ENCODE measurements around the gene TMEM138.
"Not testable (repeated sequence)": the region's sequence is repeated elsewhere in the genome, so short reads cannot be mapped to it uniquely, and the experiment has no call there.

The TMEM138 gene

GRCh38 chr11:61375761-61376108 lies 13.6 kb downstream of the TMEM138 start:
- TF ChIP-seq POLR2A (IDR thresholded peaks at IDR 0.05; ENCODE audit: extremely low read depth, insufficient read length) (no peak), MAX (IDR thresholded peaks at IDR 0.05; ENCODE audit: low read depth, low read length) (no peak), CTCF (IDR thresholded peaks at IDR 0.05; ENCODE audit: low read depth, low read length) (no peak), MYC (IDR thresholded peaks at IDR 0.05; ENCODE audit: low read depth, low read length) (no peak)
- no peak overlapping the region for H3K4me3 ChIP-seq (ENCODE audit: low read depth, low read length)
- DNase-seq (ENCODE audit: low read depth) = no peak

GRCh38 chr11:61377461-61378160 lies 15.4 kb downstream of the TMEM138 start:
- H3K4me3 ChIP-seq (ENCODE audit: low read depth, low read length) = no peak overlapping the region
- DNase-seq (ENCODE audit: low read depth) = no peak
- TF ChIP-seq CTCF (IDR thresholded peaks at IDR 0.05; ENCODE audit: low read depth, low read length) (no peak), MAX (IDR thresholded peaks at IDR 0.05; ENCODE audit: low read depth, low read length) (no peak), MYC (IDR thresholded peaks at IDR 0.05; ENCODE audit: low read depth, low read length) (no peak), POLR2A (IDR thresholded peaks at IDR 0.05; ENCODE audit: extremely low read depth, insufficient read length) (no peak)

- TF ChIP-seq MYC (IDR thresholded peaks at IDR 0.05; ENCODE audit: low read depth, low read length) (peak; percentile 45), CTCF (IDR thresholded peaks at IDR 0.05; ENCODE audit: low read depth, low read length) (no peak), MAX (IDR thresholded peaks at IDR 0.05; ENCODE audit: low read depth, low read length) (no peak), POLR2A (IDR thresholded peaks at IDR 0.05; ENCODE audit: extremely low read depth, insufficient read length) (no peak)
- no peak overlapping the region for H3K4me3 ChIP-seq (ENCODE audit: low read depth, low read length)
- peak; percentile 95 for DNase-seq (ENCODE audit: low read depth)
Observed at GRCh38 chr11:61378713-61379313, 16.6 kb downstream of the TMEM138 start.

GRCh38 chr11:61380884-61381283 lies 18.7 kb downstream of the TMEM138 start:
- H3K4me3 ChIP-seq (ENCODE audit: low read depth, low read length) = no peak overlapping the region
- no peak for TF ChIP-seq MYC (IDR thresholded peaks at IDR 0.05; ENCODE audit: low read depth, low read length)
- no peak for TF ChIP-seq CTCF (IDR thresholded peaks at IDR 0.05; ENCODE audit: low read depth, low read length)
- DNase-seq (ENCODE audit: low read depth) = no peak

- not testable (repeated sequence) for DNase-seq (ENCODE audit: low read depth); H3K4me3 ChIP-seq (ENCODE audit: low read depth, low read length)
Observed at GRCh38 chr11:61383859-61384258, 21.7 kb downstream of the TMEM138 start.

GRCh38 chr11:61384271-61385242 lies 22.4 kb downstream of the TMEM138 start:
- peak; percentile 77 for DNase-seq (ENCODE audit: low read depth)
- no peak overlapping the region for H3K4me3 ChIP-seq (ENCODE audit: low read depth, low read length)
- TF ChIP-seq MAX (IDR thresholded peaks at IDR 0.05; ENCODE audit: low read depth, low read length) (no peak), MYC (IDR thresholded peaks at IDR 0.05; ENCODE audit: low read depth, low read length) (peak; percentile 35), CTCF (IDR thresholded peaks at IDR 0.05; ENCODE audit: low read depth, low read length) (peak; percentile 66)

Measured in NB4 (cell line).